ENCODE data around the gene PDIA5.
A peak's percentile ranks its signal among the peaks of the same experiment; 100 is the strongest.

PDIA5 gene

DNA sequence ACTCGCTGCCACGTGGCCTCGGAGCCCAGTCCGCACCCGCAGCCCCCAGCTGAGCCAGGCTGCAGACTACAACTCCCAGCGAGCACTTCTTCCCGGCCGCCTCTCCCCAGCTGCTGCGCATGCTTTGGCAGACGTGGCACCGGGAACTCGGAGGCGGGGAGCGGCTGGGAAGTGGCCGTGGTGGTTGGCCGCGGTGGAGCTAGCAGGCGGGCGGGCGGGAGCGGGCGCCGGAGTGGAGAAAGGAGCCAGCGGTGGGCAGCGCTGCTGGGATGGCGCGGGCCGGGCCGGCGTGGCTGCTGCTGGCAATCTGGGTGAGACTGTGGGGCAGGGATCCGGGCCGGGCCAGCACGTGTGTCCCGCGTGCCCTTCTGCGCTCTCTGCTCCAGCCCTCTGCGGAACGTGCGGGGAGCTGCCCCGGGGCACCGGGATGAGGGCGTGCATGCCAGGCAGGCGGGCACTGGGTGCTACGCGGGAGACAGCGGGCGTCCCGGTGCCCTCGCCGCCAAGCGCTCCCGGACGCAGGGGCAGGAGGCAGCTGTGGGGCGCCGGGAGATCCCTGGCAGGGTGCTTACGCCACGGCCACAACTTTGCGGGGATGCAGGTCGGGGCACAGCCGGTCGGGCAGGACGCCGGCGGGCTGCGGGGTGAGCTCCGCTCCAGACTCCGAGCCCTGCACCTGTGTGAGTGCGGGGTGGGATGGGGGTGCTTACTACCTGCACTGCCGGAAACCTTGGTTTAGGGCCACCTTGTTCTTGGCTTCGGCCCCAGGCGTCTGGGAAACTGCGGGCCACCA, at the start of gene PDIA5:
Gene PDIA5 (plus strand): TSS at position 130 of the 793 bp plus-strand sequence. CDS start 140 bp downstream, at position 270.
- peak within 1 kb of the TSS; percentile 43 for H3K27ac ChIP-seq
- peak; percentile 34 for DNase-seq (ENCODE audit: low read depth, low spot score)

DNA sequence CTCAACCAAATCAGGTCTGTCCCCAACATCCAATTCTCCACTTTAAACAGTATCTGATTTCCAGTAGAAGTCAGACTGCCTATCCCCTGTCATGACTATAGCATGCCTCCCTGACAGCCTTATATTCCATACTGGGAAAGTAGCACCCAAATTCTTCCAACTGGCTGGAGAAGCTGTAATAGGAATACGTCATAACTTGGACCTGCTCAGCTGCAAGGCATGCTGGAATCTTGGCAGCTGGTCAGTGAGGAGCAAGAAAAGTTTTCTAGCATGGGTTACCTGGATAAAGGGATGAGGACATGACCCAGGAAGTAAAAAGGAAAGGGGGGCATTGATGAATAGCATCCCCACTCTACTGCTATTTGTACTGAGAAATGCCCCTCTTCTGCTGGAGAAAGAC, 48.1 kb upstream of the PDIA5 start:
- H3K27ac ChIP-seq = no peak overlapping the region
- DNase-seq (ENCODE audit: low read depth, low spot score) = no peak

DNA sequence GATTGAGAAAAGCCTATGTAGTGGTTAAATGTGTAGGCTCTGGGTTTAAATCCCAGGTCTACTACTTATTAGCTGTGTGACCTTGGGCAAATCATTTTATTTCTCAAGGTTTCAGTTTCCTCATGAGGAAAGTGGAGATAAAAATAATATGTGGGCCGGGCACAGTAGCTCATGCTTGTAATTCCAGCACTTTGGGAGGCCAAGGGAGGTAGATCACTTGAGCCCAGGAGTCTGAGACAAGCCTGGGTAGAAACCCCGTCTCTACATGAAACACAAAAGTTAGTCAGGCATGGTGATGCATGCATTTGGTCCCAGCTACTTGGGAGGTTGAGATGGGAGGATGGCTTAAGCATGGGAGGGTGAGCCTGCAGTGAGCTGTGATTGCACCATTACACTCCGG, 47.7 kb upstream of the PDIA5 start:
- DNase-seq (ENCODE audit: low read depth, low spot score) = no peak
- no peak overlapping the region for H3K27ac ChIP-seq

DNA sequence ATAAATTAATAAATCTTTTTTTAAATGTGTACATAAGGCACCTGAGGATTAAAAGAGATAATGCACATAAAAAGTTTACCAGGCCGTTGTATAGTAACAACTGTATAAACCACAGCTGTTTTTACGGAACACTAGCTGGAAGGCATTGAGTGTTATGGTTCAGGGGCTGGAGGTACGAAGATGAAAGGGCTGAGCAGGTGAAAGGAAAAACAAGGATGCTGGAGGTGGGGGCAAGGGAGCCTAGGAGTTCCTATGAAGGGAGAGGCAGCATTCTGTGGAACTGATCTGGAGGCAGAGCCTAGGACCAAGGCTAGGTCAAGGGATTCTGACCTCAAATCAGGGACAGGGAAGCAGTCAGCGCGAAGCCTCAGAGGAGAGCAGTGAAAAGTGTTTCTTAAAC, 47.2 kb upstream of the PDIA5 start:
- no peak for DNase-seq (ENCODE audit: low read depth, low spot score)
- H3K27ac ChIP-seq = no peak overlapping the region

DNA sequence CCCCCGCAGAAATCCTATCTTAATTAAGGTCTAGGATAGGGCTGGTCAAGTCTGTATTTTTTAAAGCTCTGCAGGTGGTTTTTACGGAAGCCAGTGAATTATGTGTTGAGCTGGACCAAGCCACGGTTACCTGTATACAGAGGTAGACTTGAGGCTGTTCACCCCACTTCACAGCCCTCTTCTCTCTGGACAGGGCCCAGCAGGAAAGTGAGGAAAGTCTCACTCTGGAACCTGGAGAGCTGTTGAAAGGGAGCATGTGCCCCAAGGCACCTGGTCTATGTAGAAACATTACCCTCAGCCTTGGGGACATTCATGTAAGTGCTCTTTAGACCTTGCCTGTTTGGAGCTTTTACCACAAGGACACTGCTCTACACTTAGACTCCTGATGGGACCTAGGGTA, 46.1 kb upstream of the PDIA5 start:
- no peak overlapping the region for H3K27ac ChIP-seq
- DNase-seq (ENCODE audit: low read depth, low spot score) = no peak

DNA sequence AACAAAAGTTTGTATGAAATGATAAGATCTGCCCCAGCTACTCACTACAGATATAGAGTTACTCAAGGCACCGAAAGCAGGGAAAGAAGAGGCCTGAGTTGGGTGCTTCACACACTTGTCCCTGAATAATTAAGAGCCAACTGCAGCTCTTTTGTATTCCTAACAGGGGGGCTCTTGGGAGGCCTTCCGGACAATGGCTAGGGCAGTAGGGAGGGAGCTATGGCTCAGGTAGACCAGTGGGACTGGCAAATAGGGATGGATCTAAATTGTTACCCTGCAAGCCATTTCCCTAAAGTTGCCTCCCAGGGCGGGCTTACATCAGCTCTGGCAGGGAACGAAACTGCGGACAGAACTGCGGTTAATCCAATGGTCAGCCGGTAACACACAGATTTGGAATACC, 45.4 kb upstream of the PDIA5 start:
- no peak for DNase-seq (ENCODE audit: low read depth, low spot score)
- no peak overlapping the region for H3K27ac ChIP-seq

DNA sequence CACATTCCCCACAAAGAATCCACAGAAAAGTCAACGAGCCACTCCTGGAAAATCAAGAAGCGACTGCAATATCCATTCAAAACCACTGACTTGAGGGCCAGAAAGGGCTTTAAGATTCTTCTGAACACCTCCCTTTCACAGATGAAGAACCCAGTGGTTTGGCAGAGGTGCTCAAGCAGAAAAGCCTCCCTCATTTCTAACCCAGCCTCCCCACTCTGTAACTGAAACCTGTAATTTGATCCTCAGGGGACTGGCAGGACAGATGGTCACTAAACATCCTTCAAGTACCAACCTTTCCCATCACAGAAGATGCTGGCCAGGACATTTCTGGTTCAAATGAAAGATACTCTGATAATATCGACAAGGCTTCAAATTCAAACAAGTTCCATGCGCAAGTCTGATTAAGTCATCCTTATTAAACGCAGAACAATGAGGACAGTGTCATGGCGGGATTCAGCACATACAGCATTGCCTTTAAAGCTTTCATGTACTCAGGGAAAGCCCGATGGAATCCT, 44.8 kb upstream of the PDIA5 start:
- DNase-seq (ENCODE audit: low read depth, low spot score) = no peak
- no peak overlapping the region for H3K27ac ChIP-seq

DNA sequence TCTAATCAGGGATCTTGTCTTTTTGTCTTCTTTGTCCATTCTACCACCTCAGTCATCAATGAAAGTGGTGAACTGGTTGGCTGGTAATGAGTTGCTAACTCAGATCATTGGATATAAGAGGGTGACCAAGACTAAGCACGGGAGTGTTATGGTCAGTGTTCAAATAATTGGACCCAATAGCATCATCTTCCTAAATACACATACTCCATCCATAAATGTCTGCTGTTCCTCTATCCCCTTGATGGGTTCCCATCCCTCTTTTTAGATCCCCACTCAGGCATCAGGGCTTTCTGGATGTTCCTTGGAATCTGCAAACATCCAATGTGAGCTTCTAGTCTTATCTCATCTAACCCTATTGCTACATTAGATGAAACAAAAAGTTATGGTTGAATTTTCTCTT, 42.8 kb upstream of the PDIA5 start:
- H3K27ac ChIP-seq = no peak overlapping the region
- no peak for DNase-seq (ENCODE audit: low read depth, low spot score)

DNA sequence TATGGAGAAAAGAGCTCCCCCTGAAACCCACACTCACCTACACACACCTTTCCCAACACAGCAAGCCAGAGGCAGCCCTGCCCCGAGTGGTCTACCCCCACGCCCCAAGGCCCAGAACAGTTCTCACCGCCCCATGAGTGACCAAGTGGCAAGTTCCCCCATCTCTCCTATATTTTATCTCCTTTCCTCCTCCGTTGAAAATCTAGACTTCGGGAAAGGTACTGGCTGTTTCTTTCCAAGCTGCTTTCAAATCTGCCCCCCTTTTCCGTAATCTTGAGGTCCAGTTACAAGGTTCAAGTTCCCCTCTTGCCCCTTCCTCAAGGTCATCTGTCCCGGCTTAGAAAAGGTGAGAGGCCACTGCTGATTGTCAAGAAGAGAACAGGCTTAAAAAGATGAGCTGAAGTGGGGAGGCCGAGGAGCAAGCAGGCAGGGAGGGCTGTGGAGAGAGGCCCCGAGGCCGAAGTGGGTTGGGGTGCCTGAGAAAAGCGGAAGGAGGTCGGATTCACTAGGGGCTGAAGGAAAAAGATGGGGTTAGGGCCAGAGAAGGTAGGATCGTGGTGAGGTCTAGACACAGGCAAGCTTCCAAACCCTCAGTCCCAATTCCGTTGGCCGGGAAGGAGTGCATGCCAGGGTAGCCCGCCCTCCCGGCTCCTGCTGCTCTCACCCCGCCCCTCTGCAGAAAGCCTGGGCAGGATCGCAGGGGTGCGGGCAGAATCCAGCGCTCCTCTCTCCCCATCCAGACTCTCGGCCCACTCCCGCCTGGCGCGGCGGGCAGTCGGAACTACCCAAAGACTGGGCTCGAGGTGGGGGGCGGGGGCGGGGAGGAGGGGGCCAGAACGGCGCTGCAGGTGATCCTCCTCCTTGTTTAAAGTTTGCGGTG, 40.9 kb upstream of the PDIA5 start:
- no peak overlapping the region for H3K27ac ChIP-seq
- DNase-seq (ENCODE audit: low read depth, low spot score) = no peak

DNA sequence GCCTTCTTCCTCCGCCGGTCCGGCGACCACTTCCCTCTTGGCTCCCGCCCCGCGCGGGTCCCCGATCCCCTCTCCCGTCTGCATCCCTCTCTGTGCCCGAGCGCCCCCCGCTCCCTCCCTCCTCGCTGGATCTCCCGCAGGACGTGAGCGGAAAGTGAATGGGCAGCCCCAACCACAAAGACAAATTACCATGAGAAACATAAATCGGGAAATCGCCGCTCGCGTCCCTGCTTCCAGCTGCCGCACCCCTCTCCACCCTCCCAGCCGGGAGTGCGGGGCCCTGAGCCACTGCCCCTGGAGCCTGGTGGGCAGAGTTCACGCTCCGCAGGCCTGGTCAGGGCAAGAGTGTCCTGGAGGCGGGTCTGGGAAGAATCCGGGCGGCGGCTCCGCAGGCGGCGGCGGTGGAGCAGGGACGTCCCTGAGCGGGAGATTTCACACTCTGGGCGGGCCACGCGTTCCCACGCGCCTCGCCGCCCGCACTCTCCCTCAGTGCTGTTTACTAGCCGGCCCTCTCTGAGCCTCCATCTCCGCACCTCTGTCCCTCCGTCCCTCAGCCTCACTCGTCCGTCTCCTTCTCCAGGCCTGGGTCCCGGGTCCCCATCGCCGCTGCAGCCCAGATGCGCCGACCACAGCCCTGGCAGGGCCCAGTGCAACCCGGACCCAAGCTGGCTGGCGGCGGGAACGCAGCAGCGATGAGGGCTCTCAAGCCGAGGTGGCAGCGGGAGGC, 40.1 kb upstream of the PDIA5 start:
- no peak overlapping the region for H3K27ac ChIP-seq
- no peak for DNase-seq (ENCODE audit: low read depth, low spot score)

DNA sequence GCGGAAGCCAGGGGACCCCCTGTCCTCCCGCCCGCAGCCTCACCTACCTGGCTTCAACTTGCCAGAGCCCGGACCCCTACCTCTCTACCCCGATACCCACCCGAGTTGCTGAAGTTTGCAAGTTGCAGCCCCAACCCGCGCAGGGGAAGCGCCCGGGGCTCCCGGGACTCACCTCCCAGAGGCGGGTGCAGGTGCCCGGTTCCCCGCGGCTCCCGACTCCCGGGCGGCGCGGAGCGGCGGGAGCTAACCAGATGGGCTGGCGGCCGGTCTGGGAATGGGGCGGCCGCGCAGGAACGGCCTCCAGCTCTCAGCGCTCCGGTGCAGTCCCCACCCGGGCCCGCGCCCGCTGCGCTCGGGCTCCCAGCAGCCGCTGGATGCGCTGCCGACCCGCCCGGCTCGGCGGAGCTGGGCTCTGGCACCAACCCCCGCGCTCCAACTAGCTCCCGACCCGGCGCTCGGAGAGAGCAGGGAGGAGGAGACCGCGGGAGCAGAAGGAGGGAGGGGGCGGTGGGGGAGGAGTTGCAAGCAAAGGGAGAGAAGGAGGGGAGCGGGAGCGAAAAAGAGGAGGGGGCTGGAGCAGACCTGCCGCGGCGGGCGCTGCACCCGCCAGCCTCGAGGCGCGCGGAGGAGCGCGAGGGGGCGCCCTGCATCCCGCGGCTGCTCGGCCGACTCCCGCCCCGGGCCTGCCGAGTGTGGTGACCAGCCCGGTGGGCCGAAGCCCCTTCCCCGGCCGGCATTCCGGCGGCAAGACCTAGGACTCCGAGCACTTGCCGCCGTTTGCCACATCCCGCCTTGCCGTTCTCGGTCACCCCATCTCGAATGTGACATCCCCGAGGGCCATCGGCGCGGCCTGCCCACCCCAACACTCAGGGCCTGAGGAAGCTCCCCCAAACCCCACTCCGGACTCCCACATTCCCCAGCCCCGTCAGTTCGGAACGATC, 39.3 kb upstream of the PDIA5 start, which contains the start of gene SEMA5B:
Gene SEMA5B (minus strand): TSS at position 472 of the 941 bp plus-strand sequence. CDS start 66,500 bp downstream, outside the sequence.
- no peak within 1 kb of the TSS for H3K27ac ChIP-seq
- DNase-seq (ENCODE audit: low read depth, low spot score) = no peak

DNA sequence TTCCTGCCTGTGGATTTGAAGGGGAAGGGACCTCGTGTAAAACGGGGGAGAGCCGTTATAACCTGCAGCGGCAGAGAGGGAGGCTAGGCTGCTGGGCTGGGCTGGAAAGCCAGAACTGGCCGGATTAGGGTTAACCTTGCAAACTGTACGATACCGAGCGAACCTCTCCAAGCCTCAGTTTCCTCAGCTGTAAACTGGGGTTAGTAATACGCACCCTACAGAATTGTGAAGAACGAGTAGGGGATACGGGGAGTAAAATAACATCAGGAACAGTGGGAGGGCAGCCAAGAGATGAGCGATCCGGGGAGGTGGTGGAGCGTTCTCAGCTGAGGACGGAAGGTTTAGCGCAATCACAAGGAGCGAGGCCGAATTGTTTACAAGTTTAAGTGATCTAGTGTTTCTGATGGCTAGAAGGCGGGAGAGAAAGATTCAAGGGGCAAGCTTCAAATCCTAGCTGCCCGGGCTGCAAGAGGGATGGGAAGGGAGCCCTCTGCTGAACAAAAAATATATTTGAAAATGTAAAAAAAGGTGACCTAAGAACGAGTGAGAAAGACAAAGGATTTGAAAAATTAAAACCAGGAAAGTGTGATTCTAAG, 38.5 kb upstream of the PDIA5 start:
- no peak overlapping the region for H3K27ac ChIP-seq
- no peak for DNase-seq (ENCODE audit: low read depth, low spot score)

DNA sequence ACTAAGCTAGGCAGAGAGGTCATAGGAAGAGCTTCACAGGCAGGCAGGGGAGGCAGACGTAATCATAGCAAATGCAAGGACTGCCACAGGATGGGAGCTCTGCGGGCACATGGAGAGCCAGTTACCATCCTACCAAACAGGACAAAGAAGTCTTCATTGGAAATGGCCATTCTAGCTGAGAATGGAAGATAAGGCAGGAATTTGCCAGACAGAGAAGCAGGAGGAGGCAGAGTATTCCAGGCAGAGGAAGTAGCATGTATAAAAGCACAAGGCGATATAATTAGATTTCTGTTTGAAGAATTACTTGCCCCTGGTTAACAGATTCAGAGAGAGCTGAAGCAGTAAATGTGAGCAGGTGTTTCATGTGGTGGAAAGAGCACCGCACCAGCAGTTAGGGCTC, 35.8 kb upstream of the PDIA5 start:
- DNase-seq (ENCODE audit: low read depth, low spot score) = no peak
- no peak overlapping the region for H3K27ac ChIP-seq

DNA sequence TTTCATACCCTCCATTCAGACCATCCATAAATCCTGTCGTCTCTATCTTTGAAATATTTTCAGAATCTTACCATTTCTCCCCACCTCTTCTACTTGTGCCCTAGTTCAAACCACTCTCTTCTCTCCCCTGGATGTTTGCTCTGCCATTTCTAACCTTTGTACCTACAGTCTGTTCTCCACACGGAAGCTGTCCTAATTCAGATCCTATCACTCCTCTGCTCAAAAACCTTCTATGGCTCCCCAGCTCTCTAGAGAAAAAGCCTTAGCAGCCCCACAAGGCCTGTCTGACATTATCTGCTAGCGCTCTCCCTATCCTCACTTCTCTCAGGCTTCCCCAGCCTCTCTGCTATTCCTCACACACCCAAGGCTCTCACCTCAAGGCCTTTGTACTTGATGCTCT, 34.8 kb upstream of the PDIA5 start:
- H3K27ac ChIP-seq = no peak overlapping the region
- DNase-seq (ENCODE audit: low read depth, low spot score) = no peak

DNA sequence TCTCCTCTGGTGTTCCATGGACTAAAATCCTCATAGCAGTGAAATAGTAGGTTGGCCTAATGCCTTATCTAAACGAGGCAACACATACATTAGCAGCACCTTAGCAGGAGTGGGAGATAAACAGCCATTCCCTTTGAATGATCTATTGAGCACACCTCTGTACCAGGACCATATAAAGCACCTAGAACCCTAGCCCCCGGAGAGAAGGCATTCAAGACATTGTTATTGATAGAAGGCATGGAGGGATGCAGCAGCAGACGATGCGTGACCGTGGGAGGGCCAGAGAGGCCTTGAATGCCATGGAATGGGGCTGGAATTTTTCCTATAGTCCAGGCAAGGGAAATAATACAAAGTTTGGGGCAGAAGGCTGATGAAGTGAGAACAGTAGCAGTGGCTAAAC, 32.7 kb upstream of the PDIA5 start:
- no peak overlapping the region for H3K27ac ChIP-seq

DNA sequence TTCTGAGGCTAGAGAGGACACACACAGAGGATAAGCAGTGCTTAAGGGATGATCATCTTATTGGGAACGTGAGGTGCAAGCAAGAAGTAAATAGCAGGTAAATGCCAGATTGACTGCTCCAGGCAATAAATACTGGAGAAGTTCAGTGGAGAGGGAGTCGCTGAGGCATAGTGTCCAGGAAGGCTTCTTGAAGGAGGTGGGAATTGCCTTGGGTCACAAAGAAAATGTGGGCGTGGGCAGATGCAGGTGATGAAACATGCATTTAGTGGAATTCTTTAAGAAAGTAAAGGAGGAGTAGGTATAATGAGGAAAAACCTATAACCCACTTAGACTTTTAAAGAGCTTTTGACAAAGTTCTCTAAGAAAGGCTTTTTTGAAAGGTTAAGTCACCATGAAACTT, 31.8 kb upstream of the PDIA5 start:
- DNase-seq (ENCODE audit: low read depth, low spot score) = no peak
- no peak overlapping the region for H3K27ac ChIP-seq

More for the DNA sequence above, 32.7 kb upstream of the PDIA5 start:
- DNase-seq (ENCODE audit: low read depth, low spot score) = no peak

DNA sequence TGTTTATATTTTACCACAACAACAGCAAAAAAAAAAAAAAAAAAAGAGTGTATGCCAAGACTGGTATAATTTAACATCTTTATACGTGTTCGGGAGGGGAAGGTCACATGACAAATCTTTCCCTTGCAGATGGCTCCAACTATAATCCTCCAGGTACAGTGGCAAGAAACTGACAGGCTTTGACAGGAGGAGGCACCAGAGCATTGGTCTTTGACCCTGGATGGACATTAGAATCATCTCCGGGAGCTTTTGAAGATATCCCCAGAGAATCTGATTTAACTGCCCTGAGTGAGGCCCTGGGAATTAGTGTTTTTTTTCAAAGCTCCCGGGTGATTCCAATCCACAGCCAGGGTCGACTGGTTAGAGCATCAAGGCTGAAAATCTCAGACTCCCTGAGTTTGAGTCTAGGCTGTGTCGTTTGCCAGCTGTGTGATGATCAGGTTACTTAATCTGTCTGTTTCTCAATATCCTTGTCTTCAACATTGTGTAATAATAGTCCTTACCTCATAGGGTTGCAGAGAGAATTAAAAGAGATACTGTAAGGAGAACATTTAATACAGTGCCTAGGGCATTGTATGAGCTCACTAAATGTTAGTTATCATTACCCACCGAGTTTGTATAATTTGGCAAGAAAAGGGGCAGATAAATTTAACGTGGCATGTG, 30.3 kb upstream of the PDIA5 start:
- peak; percentile 22 for DNase-seq (ENCODE audit: low read depth, low spot score)
- no peak overlapping the region for H3K27ac ChIP-seq

DNA sequence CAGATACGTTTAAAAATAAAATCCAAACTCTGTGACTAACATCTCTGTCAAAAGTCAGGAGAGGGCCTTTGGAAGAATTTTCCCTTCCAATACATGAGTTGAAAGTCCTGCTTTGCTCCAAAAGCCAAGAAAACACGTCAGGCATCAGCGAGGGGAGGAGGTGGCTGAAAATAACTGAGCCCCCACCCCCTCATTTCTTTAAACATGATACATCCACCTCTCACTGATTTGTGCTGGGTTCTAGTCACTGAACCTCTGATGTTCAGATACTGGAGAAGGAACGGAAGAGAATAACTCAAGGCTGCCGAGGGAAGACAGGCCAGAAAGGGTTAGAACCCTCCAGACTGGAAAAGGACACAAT, 29.8 kb upstream of the PDIA5 start:
- no peak for DNase-seq (ENCODE audit: low read depth, low spot score)
- no peak overlapping the region for H3K27ac ChIP-seq

DNA sequence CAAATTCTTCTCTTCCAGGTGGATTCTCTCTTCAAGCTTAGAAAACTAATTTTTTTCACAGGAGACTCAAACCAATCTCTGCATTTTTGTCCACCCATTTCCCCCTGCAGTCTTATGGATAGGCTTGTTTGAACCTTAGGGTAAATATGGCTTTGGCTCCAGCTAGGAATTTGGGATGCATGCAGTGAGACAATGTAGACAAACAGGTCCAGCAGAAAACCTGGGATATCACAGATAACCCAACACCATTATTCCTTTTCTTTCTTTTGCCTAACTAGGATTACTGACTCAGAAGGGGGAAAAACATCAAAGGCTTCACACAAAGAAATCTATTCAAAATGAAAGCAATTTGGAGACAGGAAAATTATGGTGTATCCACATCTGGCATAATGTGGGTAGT, 28.1 kb upstream of the PDIA5 start:
- no peak overlapping the region for H3K27ac ChIP-seq
- no peak for DNase-seq (ENCODE audit: low read depth, low spot score)

Data from epithelial cell of prostate (primary cell).